SH-SY5Y (cell line): ENCODE data around the gene SLAMF8.

ENCODE experiments used
- GATA2 ChIP-seq: IDR thresholded peaks from 2 replicates; pipeline ENCODE4 v1.6.1; 2011; ENCODE audit warnings: mild to moderate bottlenecking, low read depth, low read length
- GATA3 ChIP-seq: IDR thresholded peaks from 2 replicates; pipeline ENCODE4 v1.6.1; 2011; ENCODE audit warnings: low read depth, mild to moderate bottlenecking, low read length, moderate library complexity

DNA sequence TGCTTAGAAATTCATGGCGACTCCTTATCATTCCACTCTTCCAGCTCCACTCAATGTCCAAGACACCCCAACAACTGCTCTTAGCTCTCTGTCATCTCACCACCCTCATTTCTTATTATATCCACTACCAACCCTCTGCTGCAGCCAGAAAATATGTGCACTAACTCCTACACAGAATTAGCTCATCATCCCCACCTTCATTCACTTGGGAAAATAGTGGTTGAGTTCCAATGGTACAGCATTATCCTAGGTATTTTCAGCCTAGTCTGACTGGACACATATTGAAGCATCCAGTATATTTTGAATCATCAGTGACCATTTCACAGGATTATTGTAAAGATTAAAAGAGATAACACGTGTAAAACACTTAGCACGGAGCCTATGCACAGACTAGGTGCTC, 52.5 kb downstream of the SLAMF8 start:
- TF ChIP-seq GATA2: no peak
- TF ChIP-seq GATA3: no peak
